ENCODE results near the gene SSC5D.

Gene SSC5D

DNA sequence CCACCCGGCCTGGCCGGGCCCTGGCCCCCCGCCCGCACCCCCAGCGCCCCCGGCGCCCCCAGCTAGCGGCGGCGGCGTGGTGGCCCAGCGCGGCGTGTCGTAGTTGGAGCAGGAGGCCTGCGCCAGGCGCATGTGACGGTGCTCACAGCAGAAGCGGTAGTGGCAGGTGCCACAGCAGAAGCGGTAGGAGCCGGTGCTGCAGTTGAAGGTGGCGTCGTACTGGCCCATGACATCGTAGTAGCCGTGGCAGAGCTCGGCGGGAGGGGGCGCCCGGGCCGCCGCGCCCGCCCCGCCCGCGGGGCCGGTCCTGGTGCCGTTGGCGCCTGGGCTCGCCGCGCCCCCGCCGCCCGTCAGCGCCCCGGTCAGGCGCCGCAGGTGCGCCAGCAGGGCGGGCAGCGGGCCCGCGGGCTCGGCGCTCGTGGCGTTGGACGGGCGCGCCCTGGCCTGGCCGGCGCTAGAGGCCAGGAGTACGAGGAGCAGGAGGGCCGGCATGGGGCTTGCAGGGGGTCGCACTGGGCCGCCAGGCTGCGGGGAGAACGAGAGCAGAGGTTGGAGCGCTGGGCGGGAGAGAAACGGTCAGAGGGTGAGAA lies 45.8 kb upstream of the SSC5D start:
- TF ChIP-seq SUZ12 (IDR thresholded peaks at IDR 0.05) (no peak), TARDBP (IDR thresholded peaks at IDR 0.05) (no peak), SP1 (IDR thresholded peaks at IDR 0.05) (no peak), FOXM1 (IDR thresholded peaks at IDR 0.05; ENCODE audit: borderline replicate concordance) (no peak), NFRKB (IDR thresholded peaks at IDR 0.05) (no peak), ZNF384 (IDR thresholded peaks at IDR 0.05) (no peak), ARNT (IDR thresholded peaks at IDR 0.05) (no peak), LEF1 (IDR thresholded peaks at IDR 0.05; ENCODE audit: borderline replicate concordance) (no peak), CTBP1 (IDR thresholded peaks at IDR 0.05; ENCODE audit: borderline replicate concordance) (no peak), L3MBTL2 (conservative IDR thresholded peaks at IDR 0.05) (no peak), HDGF (IDR thresholded peaks at IDR 0.05; ENCODE audit: borderline replicate concordance) (no peak), FOXK2 (IDR thresholded peaks at IDR 0.05) (no peak), FOXA1 (IDR thresholded peaks at IDR 0.05) (no peak), ELF4 (IDR thresholded peaks at IDR 0.05) (no peak), BHLHE40 (IDR thresholded peaks at IDR 0.05; ENCODE audit: borderline replicate concordance) (no peak)
- TF ChIP-seq, protein P1, sequence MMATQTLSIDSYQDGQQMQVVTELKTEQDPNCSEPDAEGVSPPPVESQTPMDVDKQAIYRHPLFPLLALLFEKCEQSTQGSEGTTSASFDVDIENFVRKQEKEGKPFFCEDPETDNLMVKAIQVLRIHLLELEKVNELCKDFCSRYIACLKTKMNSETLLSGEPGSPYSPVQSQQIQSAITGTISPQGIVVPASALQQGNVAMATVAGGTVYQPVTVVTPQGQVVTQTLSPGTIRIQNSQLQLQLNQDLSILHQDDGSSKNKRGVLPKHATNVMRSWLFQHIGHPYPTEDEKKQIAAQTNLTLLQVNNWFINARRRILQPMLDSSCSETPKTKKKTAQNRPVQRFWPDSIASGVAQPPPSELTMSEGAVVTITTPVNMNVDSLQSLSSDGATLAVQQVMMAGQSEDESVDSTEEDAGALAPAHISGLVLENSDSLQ (IDR thresholded peaks at IDR 0.05), result no peak
- POLR2A ChIA-PET, result no interaction called here
- no peak for DNase-seq (ENCODE audit: extremely low spot score)
- CTCF ChIA-PET, result no interaction called here

- DNase-seq (ENCODE audit: extremely low spot score), result no peak
- TF ChIP-seq CTBP1 (IDR thresholded peaks at IDR 0.05; ENCODE audit: borderline replicate concordance) (no peak), FOXK2 (IDR thresholded peaks at IDR 0.05) (no peak), BHLHE40 (IDR thresholded peaks at IDR 0.05; ENCODE audit: borderline replicate concordance) (no peak), ELF4 (IDR thresholded peaks at IDR 0.05) (no peak)
- TF ChIP-seq, protein P1 (IDR thresholded peaks at IDR 0.05), result no peak
- POLR2A ChIA-PET, result no interaction called here
- CTCF ChIA-PET, result interaction anchor here (1.3 kb wide), 1 partner anchor 24 kb away, joined by 4 read pairs; no protein-coding TSS in a partner anchor
Observed at GRCh38 chr19:55443045-55443823, 45.0 kb upstream of the SSC5D start, which contains the start of gene SHISA7. Gene SHISA7 (minus strand): TSS chr19:55443300. CDS start chr19:55442863, 437 bp downstream.

DNA sequence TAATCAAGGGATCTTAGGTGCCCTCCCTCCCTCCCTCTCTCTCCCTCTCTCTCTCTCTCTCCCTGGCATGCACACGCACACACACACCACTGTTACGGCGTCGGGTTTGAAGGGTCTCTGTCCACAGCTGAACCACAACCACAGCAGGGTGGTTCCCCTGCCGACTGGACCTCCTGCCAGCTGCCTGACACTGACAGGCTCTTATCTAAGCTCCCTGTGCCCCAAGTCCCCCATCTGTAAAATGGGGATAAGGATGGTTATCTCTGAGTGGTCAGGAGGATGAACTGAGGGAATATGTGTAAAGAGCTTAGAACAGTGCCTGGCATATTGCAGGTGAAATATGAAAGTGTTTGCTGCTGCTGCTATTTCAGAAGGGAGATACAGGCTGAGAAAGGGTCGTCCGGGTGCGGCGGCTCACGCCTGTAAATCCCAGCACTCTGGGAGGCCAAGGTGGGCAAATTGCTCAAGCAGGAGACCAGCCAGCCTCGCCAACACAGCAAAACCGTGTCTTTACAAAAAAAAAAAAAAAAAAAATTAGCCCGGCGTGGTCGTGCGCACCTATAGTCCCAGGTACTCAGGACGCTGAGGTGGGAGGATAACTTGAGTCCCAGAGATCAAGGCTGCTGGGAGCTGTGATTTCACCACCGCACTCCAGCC lies 44.3 kb upstream of the SSC5D start:
- DNase-seq (ENCODE audit: extremely low spot score), result no peak
- TF ChIP-seq SP1 (IDR thresholded peaks at IDR 0.05) (no peak), ELF4 (IDR thresholded peaks at IDR 0.05) (no peak), ZNF384 (IDR thresholded peaks at IDR 0.05) (no peak), BHLHE40 (IDR thresholded peaks at IDR 0.05; ENCODE audit: borderline replicate concordance) (no peak), FOXK2 (IDR thresholded peaks at IDR 0.05) (no peak), NFRKB (IDR thresholded peaks at IDR 0.05) (no peak), L3MBTL2 (conservative IDR thresholded peaks at IDR 0.05) (no peak), FOXA1 (IDR thresholded peaks at IDR 0.05) (no peak), CTBP1 (IDR thresholded peaks at IDR 0.05; ENCODE audit: borderline replicate concordance) (no peak), SUZ12 (IDR thresholded peaks at IDR 0.05) (no peak), HDGF (IDR thresholded peaks at IDR 0.05; ENCODE audit: borderline replicate concordance) (no peak), ARNT (IDR thresholded peaks at IDR 0.05) (no peak), FOXM1 (IDR thresholded peaks at IDR 0.05; ENCODE audit: borderline replicate concordance) (no peak)
- TF ChIP-seq, protein P1 (IDR thresholded peaks at IDR 0.05), result no peak
- ChIA-PET CTCF (interaction anchor here (1.3 kb wide), 1 partner anchor 24 kb away, joined by 4 read pairs; no protein-coding TSS in a partner anchor), POLR2A (no interaction called here)

DNA sequence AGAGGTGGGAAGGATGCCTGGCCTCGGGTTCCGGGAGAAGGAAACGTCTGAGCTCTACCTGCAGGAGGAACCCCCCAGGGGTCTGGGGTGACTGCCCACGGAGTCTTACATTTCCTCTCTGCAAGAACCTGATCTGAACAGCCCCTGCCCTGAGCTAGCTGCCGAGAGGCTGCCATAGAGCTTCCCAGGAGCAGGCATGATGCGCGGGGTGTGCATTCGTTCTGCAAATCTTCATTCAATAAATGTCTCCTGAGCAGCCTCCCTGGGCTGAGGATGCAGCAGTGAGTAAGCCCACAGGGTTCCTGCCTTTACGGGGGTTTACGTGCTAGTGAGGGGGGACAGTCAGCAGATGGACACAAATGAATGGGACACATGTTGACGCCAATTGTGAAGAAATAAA lies 43.6 kb upstream of the SSC5D start:
- TF ChIP-seq BHLHE40 (IDR thresholded peaks at IDR 0.05; ENCODE audit: borderline replicate concordance) (no peak), HDGF (IDR thresholded peaks at IDR 0.05; ENCODE audit: borderline replicate concordance) (no peak), FOXM1 (IDR thresholded peaks at IDR 0.05; ENCODE audit: borderline replicate concordance) (no peak), SUZ12 (IDR thresholded peaks at IDR 0.05) (no peak)
- POLR2A ChIA-PET, result no interaction called here
- no peak for DNase-seq (ENCODE audit: extremely low spot score)
- CTCF ChIA-PET, result interaction anchor here (1.0 to 1.3 kb wide), 2 partner anchors 23 kb away, joined by 3 to 4 read pairs; no protein-coding TSS in a partner anchor

DNA sequence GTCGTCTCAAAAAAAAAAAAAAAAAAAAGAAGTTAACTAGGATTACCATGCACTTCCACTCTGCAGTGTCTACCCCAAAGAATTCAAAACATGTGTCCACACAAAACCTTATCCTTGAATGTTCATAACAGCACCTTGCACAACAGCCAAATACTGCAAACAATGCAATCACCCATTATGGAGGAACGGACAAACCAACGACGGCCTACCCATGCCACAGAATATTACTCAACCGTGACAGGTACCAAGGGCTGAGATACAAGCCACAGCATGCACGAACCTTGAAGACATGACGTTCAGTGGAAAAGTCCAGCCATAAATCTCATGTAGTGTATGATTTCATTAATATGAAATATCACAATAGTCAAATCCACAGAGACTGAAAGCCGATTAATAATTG lies 42.2 kb upstream of the SSC5D start:
- TF ChIP-seq CTBP1 (IDR thresholded peaks at IDR 0.05; ENCODE audit: borderline replicate concordance) (no peak), LEF1 (IDR thresholded peaks at IDR 0.05; ENCODE audit: borderline replicate concordance) (no peak), BHLHE40 (IDR thresholded peaks at IDR 0.05; ENCODE audit: borderline replicate concordance) (no peak), FOXK2 (IDR thresholded peaks at IDR 0.05) (no peak), FOXA1 (IDR thresholded peaks at IDR 0.05) (no peak), FOXM1 (IDR thresholded peaks at IDR 0.05; ENCODE audit: borderline replicate concordance) (no peak), HDGF (IDR thresholded peaks at IDR 0.05; ENCODE audit: borderline replicate concordance) (no peak), ZNF384 (IDR thresholded peaks at IDR 0.05) (no peak), TARDBP (IDR thresholded peaks at IDR 0.05) (no peak), SUZ12 (IDR thresholded peaks at IDR 0.05) (no peak), SP1 (IDR thresholded peaks at IDR 0.05) (no peak), L3MBTL2 (conservative IDR thresholded peaks at IDR 0.05) (no peak), ELF4 (IDR thresholded peaks at IDR 0.05) (no peak), NFRKB (IDR thresholded peaks at IDR 0.05) (no peak), ARNT (IDR thresholded peaks at IDR 0.05) (no peak)
- TF ChIP-seq, protein P1 (IDR thresholded peaks at IDR 0.05), result no peak
- no peak for DNase-seq (ENCODE audit: extremely low spot score)
- POLR2A ChIA-PET, result no interaction called here
- CTCF ChIA-PET, result no interaction called here

All from HEK293T (cell line).